GM18868 (cell line): ENCODE results near the gene EBLN2.

Experiments
- ATAC-seq: cut with Tn5 transposase; IDR thresholded peaks from one replicate; pipeline ENCODE4 v1.9.1; 2021; ENCODE audit warnings: mild to moderate bottlenecking, moderate library complexity; ENCODE audit not compliant: unreplicated experiment

The EBLN2 gene

GRCh38 chr3:73061416-73061815 is at the start of gene EBLN2:
Gene EBLN2 (plus strand): TSS chr3:73061659. CDS start chr3:73062082, 423 bp downstream.
- no peak for ATAC-seq

- ATAC-seq = no peak
These were observed 43.2 kb upstream of the EBLN2 start for GRCh38 chr3:73018298-73018697.

DNA sequence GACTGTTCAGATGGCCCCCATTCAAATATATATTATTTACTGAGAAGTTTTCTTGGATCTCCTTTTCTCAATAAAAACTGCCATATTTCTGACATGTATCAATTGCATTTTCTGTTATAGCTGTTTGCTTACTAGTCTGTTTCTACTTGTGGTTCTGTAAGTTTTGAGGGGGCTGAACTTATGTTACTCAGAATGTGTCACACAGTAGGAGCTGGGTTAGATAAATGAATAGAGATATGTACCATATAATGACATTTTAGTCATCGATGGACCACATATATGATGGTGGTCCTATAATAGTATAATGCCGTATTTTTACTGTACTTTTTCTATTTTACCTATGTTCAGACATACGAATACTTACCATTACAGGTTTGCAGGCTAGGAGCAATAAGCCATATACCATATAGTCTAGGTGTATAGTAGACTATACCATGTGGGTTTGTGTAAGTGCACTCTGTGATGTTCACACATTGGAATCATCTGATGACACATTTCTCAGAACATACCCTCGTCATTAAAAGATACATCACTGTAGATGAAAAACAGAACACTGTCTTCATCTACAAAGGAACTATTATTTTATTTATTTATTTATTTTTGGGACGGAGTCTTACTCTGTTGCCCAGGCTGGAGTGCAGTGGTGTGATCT is 42.5 kb upstream of the EBLN2 start:
- ATAC-seq = no peak

GRCh38 chr3:73021301-73021835 is 40.1 kb upstream of the EBLN2 start:
- no peak for ATAC-seq

- no peak for ATAC-seq
These were observed 36.6 kb upstream of the EBLN2 start for GRCh38 chr3:73024836-73025235.

DNA sequence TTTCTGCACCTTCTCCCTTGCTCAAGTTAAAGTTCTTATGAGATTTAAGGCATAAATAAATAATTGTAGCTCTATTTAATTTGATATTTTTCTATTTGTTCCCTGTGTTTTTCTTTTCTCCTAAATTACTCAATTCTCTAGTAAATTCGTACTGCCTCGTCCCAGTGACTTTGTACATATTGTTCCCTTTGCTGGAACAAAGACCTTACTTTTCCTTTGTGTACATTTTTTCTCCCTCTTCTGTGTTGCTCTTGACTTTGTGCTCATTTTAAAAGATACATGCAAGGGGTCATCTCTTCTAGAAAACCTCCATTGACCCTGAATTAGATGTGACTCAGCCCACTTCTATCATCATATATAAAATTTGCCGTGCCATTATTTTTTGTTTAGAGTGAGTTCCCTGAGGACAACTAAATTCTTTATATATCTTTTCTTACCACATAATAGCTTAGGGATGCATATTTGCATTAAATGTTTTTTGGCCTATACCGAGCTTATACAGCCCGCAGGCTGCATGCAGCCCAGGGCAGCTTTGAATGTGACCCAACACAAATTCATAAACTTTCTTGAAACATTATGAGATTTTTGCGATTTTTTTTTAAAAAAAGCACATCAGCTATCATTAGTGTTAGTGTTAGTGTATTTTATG is 35.2 kb upstream of the EBLN2 start:
- no peak for ATAC-seq

DNA sequence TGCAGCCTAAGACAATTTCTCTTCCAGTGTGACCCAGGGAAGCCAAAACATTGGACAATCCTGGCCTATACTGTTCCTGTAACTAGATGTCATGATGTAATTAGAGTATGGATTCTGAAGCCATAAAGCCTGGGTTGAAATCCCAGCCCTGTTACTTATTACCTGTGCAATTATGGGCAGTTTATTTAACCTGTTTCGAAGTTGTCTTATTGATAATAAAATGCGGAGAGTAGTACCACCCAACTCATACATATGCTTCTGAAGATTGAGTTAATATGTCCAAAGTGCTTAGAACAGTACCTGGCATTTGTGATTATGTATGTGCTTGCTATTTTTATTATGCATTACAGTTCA is 34.7 kb upstream of the EBLN2 start:
- ATAC-seq = no peak

DNA sequence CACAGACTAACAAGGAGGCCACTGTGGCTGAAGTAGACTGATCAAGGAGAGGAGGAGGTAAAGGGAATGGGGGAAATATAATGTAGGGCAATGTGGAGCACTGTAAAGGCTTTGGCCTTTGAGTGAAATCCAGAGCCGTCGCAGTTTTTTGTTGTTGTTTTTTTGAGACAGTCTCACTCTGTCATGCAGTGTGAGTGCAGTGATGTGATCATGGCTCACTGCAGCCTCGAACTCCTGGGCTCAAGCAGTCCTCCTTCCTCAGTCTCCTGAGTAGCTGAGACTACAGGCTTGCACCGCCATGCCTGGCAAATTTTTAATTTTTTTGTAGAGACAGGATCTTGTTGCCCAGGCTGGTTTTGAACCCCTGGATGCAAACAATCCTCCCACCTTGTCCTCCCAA is 32.7 kb upstream of the EBLN2 start:
- ATAC-seq = no peak

- no peak for ATAC-seq
These were observed 32.1 kb upstream of the EBLN2 start for GRCh38 chr3:73029321-73029796.

DNA sequence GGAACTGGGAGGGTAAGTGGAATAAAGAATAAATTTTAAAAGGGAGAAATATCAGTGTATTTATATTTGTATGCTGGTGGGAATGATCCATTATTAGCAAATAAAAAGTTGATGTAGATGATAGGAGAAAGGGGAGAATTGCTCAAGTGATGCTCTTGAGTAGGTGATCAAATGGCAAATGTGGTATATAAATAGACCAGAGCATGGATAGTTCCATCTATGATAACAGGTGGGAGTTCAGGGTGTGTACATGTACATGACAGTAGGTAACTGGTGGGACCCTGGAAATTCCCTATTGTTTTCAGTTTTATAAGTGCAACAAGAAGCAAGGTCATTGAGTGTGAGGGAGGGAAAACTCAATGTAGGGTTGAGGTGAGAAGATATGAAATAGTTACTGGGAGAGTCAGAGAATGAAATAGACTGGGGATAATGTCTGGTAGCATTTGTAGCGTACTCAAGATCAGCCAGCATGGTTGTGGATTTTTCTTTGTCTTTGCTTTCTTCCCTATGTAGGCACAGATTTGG is 31.3 kb upstream of the EBLN2 start:
- ATAC-seq = peak; percentile 67

GRCh38 chr3:73031573-73032103 is 29.8 kb upstream of the EBLN2 start:
- ATAC-seq = no peak

DNA sequence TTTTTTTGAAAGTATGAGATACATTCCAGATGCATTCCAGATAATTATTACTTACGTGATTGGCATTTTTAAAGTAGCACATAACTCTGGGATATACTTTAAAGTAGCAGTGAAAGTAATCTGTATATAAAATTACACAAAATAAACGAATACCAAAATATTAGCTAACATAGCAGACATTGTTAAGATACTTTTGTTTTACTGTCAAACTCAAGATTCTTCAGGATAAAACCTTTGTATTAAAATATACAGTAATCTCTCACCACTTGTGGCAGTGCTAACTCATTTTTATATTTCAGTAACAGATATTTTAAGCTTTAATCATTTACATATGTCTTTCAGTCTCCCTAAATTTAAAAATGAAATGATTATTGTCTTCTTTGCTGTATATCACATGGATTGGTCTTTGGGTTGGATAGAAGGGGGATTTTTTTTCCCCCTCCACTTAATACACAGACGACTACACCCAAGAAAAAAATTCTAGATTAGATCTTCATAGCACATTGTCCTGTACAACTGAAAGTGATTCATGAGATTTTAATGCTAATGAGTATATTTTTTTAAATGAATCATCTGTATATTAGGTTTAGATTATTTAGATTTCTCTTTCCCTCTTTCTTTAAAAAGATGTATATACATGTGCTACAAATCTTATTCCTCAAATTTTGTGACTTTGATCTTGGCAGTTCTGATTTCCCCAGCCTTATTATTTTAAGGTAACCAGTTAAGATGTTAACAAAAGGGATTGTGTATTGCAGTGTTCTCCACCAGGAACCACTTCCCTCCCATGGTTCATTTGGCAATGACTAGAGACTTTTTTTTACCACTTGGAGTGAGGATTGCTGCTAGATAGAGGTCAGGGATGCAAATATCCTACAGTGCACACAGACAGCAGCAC is 24.5 kb upstream of the EBLN2 start:
- no peak for ATAC-seq

- no peak for ATAC-seq
These were observed 19.9 kb upstream of the EBLN2 start for GRCh38 chr3:73041537-73041936.

DNA sequence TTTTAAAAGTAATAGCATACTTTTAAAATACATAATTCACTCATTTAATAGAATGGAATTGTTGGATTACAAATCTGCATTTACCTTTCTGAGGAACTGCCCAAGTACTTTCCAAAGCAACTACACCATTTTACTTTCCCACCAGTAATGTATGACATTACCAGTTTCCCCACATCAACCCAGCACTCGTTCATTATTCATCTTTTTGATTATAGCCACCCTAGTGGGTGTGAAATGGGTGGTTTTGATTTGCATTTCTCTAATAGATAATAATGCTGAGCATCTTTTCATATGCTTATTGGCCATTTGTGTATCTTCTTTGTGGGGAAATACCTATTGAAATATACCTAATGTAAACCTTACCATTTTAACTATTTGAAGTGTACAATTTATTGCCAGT is 18.0 kb upstream of the EBLN2 start:
- ATAC-seq = no peak

- ATAC-seq = no peak
These were observed 16.1 kb upstream of the EBLN2 start for GRCh38 chr3:73045391-73045790.

GRCh38 chr3:73046195-73046594 is 15.3 kb upstream of the EBLN2 start:
- no peak for ATAC-seq

DNA sequence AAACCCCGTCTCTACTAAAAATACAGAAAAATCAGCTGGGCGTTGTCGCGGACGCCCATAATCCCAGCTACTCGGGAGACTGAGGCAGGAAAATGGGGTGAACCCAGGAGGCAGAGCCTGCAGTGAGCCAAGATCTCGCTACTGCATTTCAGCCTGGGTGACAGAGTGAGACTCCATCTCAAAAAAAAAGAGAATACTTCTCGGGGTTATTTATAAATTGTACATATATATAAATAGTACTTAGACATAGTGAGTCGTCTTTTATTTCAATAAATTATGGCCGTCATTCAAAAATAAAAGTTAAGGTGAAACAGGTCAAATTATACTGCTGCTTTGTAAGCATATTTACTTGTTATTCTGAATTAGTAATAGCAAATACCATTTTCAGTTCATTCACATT is 12.1 kb upstream of the EBLN2 start:
- ATAC-seq = no peak

DNA sequence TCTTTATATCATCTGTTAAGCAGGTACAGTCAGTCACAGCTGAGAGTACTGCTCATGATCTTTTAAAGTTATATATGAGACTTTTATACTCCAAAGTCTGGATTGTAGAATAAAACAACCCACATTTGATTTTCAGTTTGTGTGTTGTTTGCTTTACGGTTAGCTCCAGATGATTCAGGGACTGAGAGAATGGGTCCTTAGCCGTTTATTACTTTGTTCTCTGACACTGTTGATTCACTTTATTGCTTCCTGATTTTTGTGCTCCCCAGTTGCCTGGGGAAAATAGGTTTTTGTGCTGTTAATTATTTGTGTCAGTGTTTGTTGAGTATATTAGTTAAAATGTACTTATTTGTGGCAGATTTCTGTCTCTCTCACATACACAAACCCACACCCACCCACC is 8.6 kb upstream of the EBLN2 start:
- ATAC-seq = no peak

GRCh38 chr3:73055583-73055982 is 5.9 kb upstream of the EBLN2 start:
- ATAC-seq = no peak

GRCh38 chr3:73056014-73056844 is 5.2 kb upstream of the EBLN2 start:
- no peak for ATAC-seq
